GM21576 (cell line): ENCODE results near the gene UBXN4.
"Not testable (repeated sequence)": the region's sequence is repeated elsewhere in the genome, so short reads cannot be mapped to it uniquely, and the experiment has no call there.

Experiments
- ATAC-seq: cut with Tn5 transposase; IDR thresholded peaks from one replicate; pipeline ENCODE4 v1.9.1; 2021; ENCODE audit warnings: mild to moderate bottlenecking, moderate library complexity; ENCODE audit not compliant: unreplicated experiment

The UBXN4 gene

GRCh38 chr2:135762022-135762421, 20.4 kb downstream of the UBXN4 start:
- ATAC-seq, result no peak

GRCh38 chr2:135762530-135762929, 20.9 kb downstream of the UBXN4 start:
- ATAC-seq, result no peak

- ATAC-seq, result no peak
These were observed 27.2 kb downstream of the UBXN4 start for GRCh38 chr2:135768863-135769262.

GRCh38 chr2:135773319-135773718, 31.7 kb downstream of the UBXN4 start:
- no peak for ATAC-seq

- ATAC-seq, result no peak
These were observed 32.3 kb downstream of the UBXN4 start for GRCh38 chr2:135773917-135774316.

- no peak for ATAC-seq
These were observed 33.8 kb downstream of the UBXN4 start for GRCh38 chr2:135775420-135775819.

GRCh38 chr2:135776367-135776766, 34.7 kb downstream of the UBXN4 start:
- no peak for ATAC-seq

- no peak for ATAC-seq
These were observed 40.6 kb downstream of the UBXN4 start for GRCh38 chr2:135782231-135782630.

- no peak for ATAC-seq
These were observed 41.8 kb downstream of the UBXN4 start for GRCh38 chr2:135783439-135783838.

GRCh38 chr2:135785032-135785431, 43.4 kb downstream of the UBXN4 start:
- no peak for ATAC-seq

GRCh38 chr2:135786823-135787222, 45.2 kb downstream of the UBXN4 start:
- no peak for ATAC-seq

GRCh38 chr2:135790423-135790822, 48.8 kb downstream of the UBXN4 start:
- ATAC-seq, result no peak

- no peak for ATAC-seq
These were observed 49.9 kb downstream of the UBXN4 start for GRCh38 chr2:135791418-135792190.

- no peak for ATAC-seq
These were observed 50.9 kb downstream of the UBXN4 start for GRCh38 chr2:135792401-135793150.

GRCh38 chr2:135795641-135796040, 54.0 kb downstream of the UBXN4 start:
- not testable (repeated sequence) for ATAC-seq

- ATAC-seq, result no peak
These were observed 55.0 kb downstream of the UBXN4 start for GRCh38 chr2:135796606-135797005.

- ATAC-seq, result no peak
These were observed 56.0 kb downstream of the UBXN4 start for GRCh38 chr2:135797497-135798274.

- no peak for ATAC-seq
These were observed 56.6 kb downstream of the UBXN4 start for GRCh38 chr2:135798275-135798705.

- no peak for ATAC-seq
These were observed 57.1 kb downstream of the UBXN4 start for GRCh38 chr2:135798762-135799161.

GRCh38 chr2:135799738-135800137, 58.1 kb downstream of the UBXN4 start:
- no peak for ATAC-seq
